CD8-positive, alpha-beta memory T cell (primary cell): ENCODE measurements around the gene LCLAT1. TPM values are rescaled to one million over a fixed set of nuclear protein-coding genes. Genes with fewer than 3 reads are reported as not detected.

Source experiments
- CTCF ChIA-PET: fragments of 350-600 bp; sonication (Branson Sonifier 250); formaldehyde crosslinking; loops from one replicate; lab custom pipeline; 2021; ENCODE audit warnings: antibody characterized with exemption; lab: Charles Lee
- POLR2A ChIA-PET: fragments of 350-600 bp; sonication (Branson Sonifier 250); formaldehyde crosslinking; loops from one replicate; lab custom pipeline; 2021; ENCODE audit warnings: antibody characterized with exemption; lab: Charles Lee
- DNase-seq, 5 donors: peaks; one replicate each; pipeline versions ENCODE4 v3.0.0 to v3.0.0-alpha.2; 2020 to 2022; ENCODE audit warnings: mixed read lengths in 1 of 5
- H3K27ac ChIP-seq: one replicate; pipeline ENCODE4 v1.7.0; 2013; ENCODE audit warnings: low read depth, mild to moderate bottlenecking, low read length, moderate library complexity
- H3K27me3 ChIP-seq: 2 replicates; pipeline ENCODE4 v1.7.0; 2013; ENCODE audit warnings: low read length, mild to moderate bottlenecking; ENCODE audit not compliant: insufficient read depth, poor library complexity, severe bottlenecking
- H3K36me3 ChIP-seq: 2 replicates; pipeline ENCODE4 v1.7.0; 2013; ENCODE audit warnings: mild to moderate bottlenecking, low read length, moderate library complexity; ENCODE audit not compliant: insufficient read depth
- H3K4me1 ChIP-seq: 2 replicates; pipeline ENCODE4 v1.7.0; 2013; ENCODE audit warnings: mild to moderate bottlenecking, low read length, moderate library complexity; ENCODE audit not compliant: insufficient read depth
- H3K4me3 ChIP-seq: 2 replicates; pipeline ENCODE4 v1.7.0; 2013; ENCODE audit warnings: mild to moderate bottlenecking, low read length
- H3K9me3 ChIP-seq: 2 replicates; pipeline ENCODE4 v1.7.0; 2013; ENCODE audit warnings: mild to moderate bottlenecking, low read length
- H3K27ac Mint-ChIP-seq, 8 donors: one replicate each; pipeline ENCODE4 v1.8.0; 2020 to 2021; ENCODE audit warnings: mixed read lengths in 8 of 8, mild to moderate bottlenecking in 6 of 8, inconsistent platforms in 3 of 8, moderate library complexity in 3 of 8
- H3K27me3 Mint-ChIP-seq, 2 donors: one replicate each; pipeline ENCODE4 v1.8.0; 2020 to 2021; ENCODE audit warnings: mixed read lengths in 2 of 2, mild to moderate bottlenecking in 1 of 2, moderate library complexity in 1 of 2
- H3K36me3 Mint-ChIP-seq, 3 donors: one replicate each; pipeline ENCODE4 v1.8.0; 2020 to 2021; ENCODE audit warnings: mixed read lengths in 3 of 3, inconsistent platforms in 1 of 3, mild to moderate bottlenecking in 1 of 3
- H3K4me1 Mint-ChIP-seq, 3 donors: one replicate each; pipeline ENCODE4 v1.8.0; 2020 to 2021; ENCODE audit warnings: mixed read lengths in 3 of 3, inconsistent platforms in 1 of 3, mild to moderate bottlenecking in 1 of 3
- H3K4me3 Mint-ChIP-seq, 7 donors: one replicate each; pipeline ENCODE4 v1.8.0; 2020 to 2021; ENCODE audit warnings: mixed read lengths in 7 of 7, mild to moderate bottlenecking in 6 of 7, moderate library complexity in 4 of 7, inconsistent platforms in 2 of 7
- H3K9me3 Mint-ChIP-seq, 5 donors: one replicate each; pipeline ENCODE4 v1.8.0; 2020 to 2022; ENCODE audit warnings: mixed read lengths in 5 of 5, mild to moderate bottlenecking in 3 of 5, moderate library complexity in 2 of 5, inconsistent platforms in 1 of 5
- polyA plus RNA-seq: library from polyadenylated mRNA; unstranded; fragments of 300-500 nt; fragmentation: Illumina TruSeq; gene quantifications from one replicate; pipeline ENCODE4 v1.2.3, GENCODE V29; 2021
- total RNA-seq, 2 experiments: library from RNA; stranded (reverse); gene quantifications; one replicate each; pipeline ENCODE4 v1.2.3, GENCODE V29; 2021

Gene LCLAT1
- total and polyA plus RNA-seq, 3 experiments from 2014 or later, result 18.0 to 31.0 (median 29.9) TPM

DNA sequence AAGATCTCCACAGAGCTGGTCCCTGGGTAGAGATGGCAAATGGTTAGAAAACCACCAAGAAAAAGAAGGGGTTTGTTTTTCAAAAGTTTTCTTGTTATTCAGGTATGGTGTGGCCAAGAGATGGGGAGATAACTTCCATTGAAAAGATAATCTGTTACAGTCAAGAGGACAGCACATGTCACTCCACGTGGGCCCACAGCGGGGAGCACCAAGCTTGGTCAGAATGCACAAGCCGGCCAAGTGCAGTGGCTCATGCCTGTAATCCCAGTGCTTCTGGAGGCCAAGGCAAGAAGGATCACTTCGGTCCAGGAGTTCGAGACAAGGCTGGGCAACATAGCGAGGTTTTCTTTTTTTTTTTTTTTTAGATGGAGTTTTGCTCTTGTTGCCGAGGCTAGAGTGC lies 6.0 kb upstream of the LCLAT1 start:
- CTCF ChIA-PET, result no interaction called here
- H3K27ac Mint-ChIP-seq, result peak overlapping the region in 2 of 8 donors; percentile 43 to 72
- Histone ChIP-seq H3K9me3 (no peaks in the 10 kb centered on the region), H3K4me3 (no peak overlapping the region), H3K27ac (no peak overlapping the region), H3K27me3 (no peaks in the 10 kb centered on the region), H3K36me3 (no peaks in the 10 kb centered on the region), H3K4me1 (peaks cover 8% of the 10 kb centered on the region)
- H3K4me3 Mint-ChIP-seq, result peak overlapping the region in 1 of 7 donors; percentile 73
- no peak for DNase-seq
- POLR2A ChIA-PET, result interaction anchor here (0.7 to 0.8 kb wide), 2 partner anchors 9 to 47 kb away, joined by 3 to 4 read pairs; no protein-coding TSS in a partner anchor
- H3K9me3 Mint-ChIP-seq, result no peaks in the 10 kb centered on the region
- H3K27me3 Mint-ChIP-seq, result no peaks in the 10 kb centered on the region
- H3K4me1 Mint-ChIP-seq, result peaks cover 0 to 2% (median 0%) of the 10 kb centered on the region in 3 donors
- H3K36me3 Mint-ChIP-seq, result no peaks in the 10 kb centered on the region

DNA sequence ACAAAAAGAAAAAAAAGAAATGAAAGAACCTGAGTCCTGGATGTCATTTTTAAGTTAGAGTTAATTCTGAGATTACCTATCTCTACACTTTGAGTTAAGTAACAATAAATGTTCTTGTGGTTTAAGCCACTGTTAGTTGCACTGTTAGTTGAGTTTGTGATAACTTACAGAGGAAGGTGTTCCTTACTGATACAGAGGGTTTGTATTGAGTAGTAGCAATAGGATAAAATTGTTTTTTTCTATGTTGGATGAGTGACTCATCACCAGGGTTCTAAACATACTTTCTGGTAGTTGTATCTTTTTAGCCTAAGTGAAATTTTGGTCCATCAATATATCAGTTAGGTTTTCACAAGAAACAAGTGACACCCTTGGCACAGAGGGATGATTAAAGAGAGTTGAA lies 4.0 kb upstream of the LCLAT1 start:
- Mint-ChIP-seq H3K4me1 (peaks cover 14 to 20% (median 16%) of the 10 kb centered on the region in 3 donors), H3K9me3 (no peaks in the 10 kb centered on the region), H3K27me3 (no peaks in the 10 kb centered on the region), H3K4me3 (peak overlapping the region in 1 of 7 donors; percentile 41), H3K36me3 (peaks cover 0 to 9% (median 0%) of the 10 kb centered on the region in 3 donors), H3K27ac (peak overlapping the region in 1 of 8 donors; percentile 57)
- Histone ChIP-seq H3K9me3 (no peaks in the 10 kb centered on the region), H3K4me1 (peaks cover 19% of the 10 kb centered on the region), H3K27me3 (no peaks in the 10 kb centered on the region), H3K36me3 (no peaks in the 10 kb centered on the region), H3K27ac (no peak overlapping the region), H3K4me3 (no peak overlapping the region)
- ChIA-PET CTCF (no interaction called here), POLR2A (no interaction called here)
- no peak for DNase-seq

DNA sequence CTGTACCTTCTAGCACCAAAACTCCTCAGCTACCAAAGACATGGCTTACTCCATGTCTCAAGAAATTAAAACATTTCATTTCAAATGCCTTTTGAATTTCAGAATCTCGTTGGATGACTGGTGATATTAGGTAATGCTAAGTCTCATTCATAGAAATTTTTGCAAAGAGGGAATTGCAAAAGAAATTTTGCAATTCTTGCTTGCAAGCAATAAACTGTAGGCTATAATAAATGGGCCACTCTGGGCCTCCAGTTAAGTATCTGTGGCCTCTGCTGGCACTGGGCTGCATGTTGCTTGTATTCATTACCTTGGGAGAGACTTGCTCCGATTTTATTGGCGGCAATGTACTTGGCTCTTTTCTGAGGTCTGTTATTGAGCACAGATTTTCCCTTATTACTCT lies 2.8 kb upstream of the LCLAT1 start:
- Mint-ChIP-seq H3K4me1 (peaks cover 23 to 31% (median 26%) of the 10 kb centered on the region in 3 donors), H3K36me3 (peaks cover 0 to 9% (median 0%) of the 10 kb centered on the region in 3 donors), H3K9me3 (no peaks in the 10 kb centered on the region), H3K27me3 (no peaks in the 10 kb centered on the region), H3K27ac (no peak overlapping the region), H3K4me3 (no peak overlapping the region)
- no peak overlapping the region for H3K4me3 ChIP-seq
- H3K9me3 ChIP-seq, result no peaks in the 10 kb centered on the region
- no peak overlapping the region for H3K27ac ChIP-seq
- ChIA-PET POLR2A (no interaction called here), CTCF (no interaction called here)
- H3K27me3 ChIP-seq, result no peaks in the 10 kb centered on the region
- no peaks in the 10 kb centered on the region for H3K36me3 ChIP-seq
- no peak for DNase-seq
- peaks cover 27% of the 10 kb centered on the region for H3K4me1 ChIP-seq

DNA sequence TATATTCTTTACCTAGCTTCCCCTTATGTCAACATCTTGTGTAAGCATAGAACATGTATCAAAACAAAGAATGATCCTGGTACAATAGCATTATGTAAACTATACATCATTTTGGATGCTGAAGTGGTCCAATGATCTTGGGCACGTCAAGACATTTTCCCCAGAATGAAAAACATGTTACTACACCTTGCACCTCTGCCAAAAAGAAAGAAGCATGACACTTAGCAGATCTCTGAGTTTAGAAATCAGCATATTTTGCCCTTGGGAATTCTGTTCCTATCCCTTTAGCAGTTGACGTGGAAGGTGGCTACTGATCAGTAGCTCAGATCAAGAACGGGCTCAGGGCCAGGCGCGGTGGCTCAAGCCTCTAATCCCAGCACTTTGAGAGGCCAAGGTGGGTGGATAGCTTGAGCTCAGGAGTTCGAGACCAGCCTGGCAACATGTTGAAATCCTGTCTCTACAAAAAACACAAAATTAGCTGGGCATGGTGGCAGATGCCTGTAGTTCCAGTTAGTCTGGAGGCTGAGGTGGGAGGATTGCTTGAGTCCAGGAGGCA lies 1.7 kb upstream of the LCLAT1 start:
- peaks cover 0 to 9% (median 3%) of the 10 kb centered on the region in 3 donors for H3K36me3 Mint-ChIP-seq
- H3K27me3 Mint-ChIP-seq, result no peaks in the 10 kb centered on the region
- peaks cover 23 to 34% (median 31%) of the 10 kb centered on the region in 3 donors for H3K4me1 Mint-ChIP-seq
- ChIA-PET POLR2A (no interaction called here), CTCF (interaction anchor here (0.8 to 3.1 kb wide), 2 partner anchors 214 to 264 kb away, joined by 4 to 19 read pairs; partner anchors contain the start of gene LBH)
- peak overlapping the region in 2 of 8 donors; percentile 2 to 96 for H3K27ac Mint-ChIP-seq
- Histone ChIP-seq H3K9me3 (no peaks in the 10 kb centered on the region), H3K36me3 (no peaks in the 10 kb centered on the region), H3K4me1 (peaks cover 21% of the 10 kb centered on the region), H3K27ac (no peak overlapping the region), H3K4me3 (no peak overlapping the region), H3K27me3 (no peaks in the 10 kb centered on the region)
- peak overlapping the region in 4 of 7 donors; percentile 32 to 98 (median 61) for H3K4me3 Mint-ChIP-seq
- no peaks in the 10 kb centered on the region for H3K9me3 Mint-ChIP-seq
- DNase-seq, result no peak

DNA sequence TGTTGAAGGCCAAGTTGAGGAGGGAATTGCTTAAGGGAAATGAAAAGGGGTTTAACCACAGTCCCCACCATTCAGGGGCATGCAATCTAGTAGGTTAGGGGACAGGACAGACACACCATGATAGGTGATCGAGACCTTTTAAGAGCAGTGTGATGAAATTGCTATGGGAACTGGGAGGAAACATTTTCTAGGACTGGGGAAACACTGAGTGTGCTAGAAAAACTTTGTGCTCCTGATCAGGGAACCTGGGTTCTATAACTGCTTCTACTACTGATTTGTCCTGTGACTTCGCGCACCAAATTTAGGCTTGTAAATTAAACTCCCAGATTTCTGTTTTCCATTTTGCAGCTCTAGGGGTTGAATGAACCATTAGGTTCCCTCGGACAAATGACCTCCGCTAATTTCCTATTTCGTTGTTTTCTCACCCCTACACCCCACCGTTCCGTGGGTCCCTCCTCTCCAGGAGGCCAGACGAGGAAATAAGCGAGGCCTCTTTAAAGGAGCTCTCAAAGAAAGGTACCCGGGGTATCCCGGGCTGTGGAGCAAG lies 371 bp upstream of the LCLAT1 start:
- H3K9me3 Mint-ChIP-seq, result no peaks in the 10 kb centered on the region
- H3K27me3 ChIP-seq, result no peaks in the 10 kb centered on the region
- H3K4me1 ChIP-seq, result peaks cover 21% of the 10 kb centered on the region
- H3K36me3 Mint-ChIP-seq, result peaks cover 0 to 9% (median 5%) of the 10 kb centered on the region in 3 donors
- H3K27me3 Mint-ChIP-seq, result no peaks in the 10 kb centered on the region
- H3K4me3 ChIP-seq, result peak overlapping the region; percentile 75
- H3K27ac ChIP-seq, result peak overlapping the region; percentile 84
- no peaks in the 10 kb centered on the region for H3K36me3 ChIP-seq
- peak overlapping the region; percentile 96 to 99 (median 98) for H3K27ac Mint-ChIP-seq
- POLR2A ChIA-PET, result interaction anchor here (0.5 to 2.1 kb wide), 12 partner anchors 58 to 300 kb away, joined by 3 to 15 read pairs (median 4); partner anchors contain the start of genes LBH and YPEL5
- DNase-seq, result no peak
- peak overlapping the region; percentile 91 to 98 (median 96) for H3K4me3 Mint-ChIP-seq
- CTCF ChIA-PET, result interaction anchor here (0.6 to 3.1 kb wide), 12 partner anchors 10 to 708 kb away, joined by 3 to 19 read pairs (median 4); partner anchors contain the start of gene LBH
- peaks cover 31 to 42% (median 39%) of the 10 kb centered on the region in 3 donors for H3K4me1 Mint-ChIP-seq
- H3K9me3 ChIP-seq, result no peaks in the 10 kb centered on the region

DNA sequence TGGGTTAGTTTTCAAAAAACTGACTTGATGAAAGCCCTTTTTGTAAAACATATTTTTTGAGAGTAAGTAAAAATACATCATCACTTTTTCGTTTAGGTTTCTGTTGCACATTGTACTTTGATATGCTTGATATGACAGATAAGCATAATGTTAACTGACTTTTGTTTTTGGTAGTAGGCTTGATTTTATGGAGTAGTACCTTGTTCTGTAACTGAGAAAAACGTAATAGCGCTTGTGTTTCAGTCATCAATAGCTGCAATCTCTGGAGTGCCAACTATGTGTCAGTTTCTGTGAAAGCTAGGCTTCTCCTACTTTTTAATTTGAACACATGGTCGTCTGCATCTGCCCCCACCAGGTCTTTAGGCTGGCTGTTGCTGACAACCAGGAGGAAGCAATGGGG lies 1.3 kb downstream of the LCLAT1 start:
- DNase-seq, result peak in 1 of 5 donors; percentile 16
- peak overlapping the region; percentile 75 for H3K4me3 ChIP-seq
- CTCF ChIA-PET, result interaction anchor here (0.5 to 3.1 kb wide), 6 partner anchors 31 to 217 kb away, joined by 3 to 19 read pairs (median 3); partner anchors contain the start of gene LBH
- H3K27me3 Mint-ChIP-seq, result no peaks in the 10 kb centered on the region
- no peaks in the 10 kb centered on the region for H3K9me3 Mint-ChIP-seq
- H3K36me3 ChIP-seq, result no peaks in the 10 kb centered on the region
- peak overlapping the region; percentile 96 to 99 (median 98) for H3K27ac Mint-ChIP-seq
- H3K9me3 ChIP-seq, result no peaks in the 10 kb centered on the region
- H3K4me1 ChIP-seq, result peaks cover 21% of the 10 kb centered on the region
- H3K27ac ChIP-seq, result peak overlapping the region; percentile 84
- POLR2A ChIA-PET, result interaction anchor here (1.4 kb wide), 1 partner anchor 214 kb away, joined by 4 read pairs; no protein-coding TSS in a partner anchor
- peaks cover 40 to 52% (median 50%) of the 10 kb centered on the region in 3 donors for H3K4me1 Mint-ChIP-seq
- H3K36me3 Mint-ChIP-seq, result peaks cover 0 to 9% (median 5%) of the 10 kb centered on the region in 3 donors
- peak overlapping the region; percentile 91 to 98 (median 96) for H3K4me3 Mint-ChIP-seq
- no peaks in the 10 kb centered on the region for H3K27me3 ChIP-seq

DNA sequence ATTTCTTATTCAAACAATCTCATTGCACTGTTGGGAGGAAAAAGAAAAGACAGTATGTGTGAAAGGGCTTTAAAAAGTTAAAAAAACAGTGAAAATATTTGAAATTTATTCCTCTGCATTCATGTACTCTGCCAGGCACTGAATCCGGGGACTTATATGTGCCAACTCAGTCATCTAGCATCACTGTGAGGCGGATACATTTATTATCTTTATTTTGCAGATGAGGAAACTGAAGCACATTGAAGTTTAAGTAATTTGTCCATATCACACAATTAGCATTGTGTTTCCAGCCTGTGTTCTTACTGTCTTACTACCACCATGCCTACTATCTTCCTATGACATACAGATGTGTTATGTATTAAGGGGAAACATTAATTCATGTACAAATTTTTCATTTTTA lies 1.8 kb downstream of the LCLAT1 start:
- H3K27ac ChIP-seq, result no peak overlapping the region
- DNase-seq, result no peak
- ChIA-PET POLR2A (no interaction called here), CTCF (no interaction called here)
- Mint-ChIP-seq H3K9me3 (no peaks in the 10 kb centered on the region), H3K4me1 (peaks cover 45 to 56% (median 53%) of the 10 kb centered on the region in 3 donors), H3K27ac (peak overlapping the region; percentile 96 to 99 (median 98)), H3K36me3 (peaks cover 0 to 9% (median 5%) of the 10 kb centered on the region in 3 donors), H3K4me3 (peak overlapping the region; percentile 91 to 98 (median 96)), H3K27me3 (no peaks in the 10 kb centered on the region)
- peaks cover 21% of the 10 kb centered on the region for H3K4me1 ChIP-seq
- H3K27me3 ChIP-seq, result no peaks in the 10 kb centered on the region
- no peaks in the 10 kb centered on the region for H3K9me3 ChIP-seq
- no peaks in the 10 kb centered on the region for H3K36me3 ChIP-seq
- H3K4me3 ChIP-seq, result no peak overlapping the region
